Adrenal gland (tissue), 12 donors: ENCODE measurements around the gene ADCK1. TPM values are rescaled to one million over a fixed set of nuclear protein-coding genes. Genes with fewer than 3 reads are reported as not detected.

ENCODE experiments used
- DNase-seq, 7 donors: peaks; one replicate each; pipeline ENCODE4 v3.0.0-alpha.2; 2019 to 2020
- H3K27ac ChIP-seq, 5 donors: fragments of 200-600 bp; sonication (generic) in 4 of 5; 1 replicate in 3 of 5; 2 replicates in 2 of 5; pipeline versions ENCODE4 v1.5.1 to v1.8.0; 2016 to 2020; ENCODE audit warnings: mild to moderate bottlenecking in 1 of 5
- H3K27me3 ChIP-seq: fragments of 200-600 bp; 2 replicates; pipeline ENCODE4 v1.8.0; 2021
- H3K36me3 ChIP-seq, 2 donors: fragments of 200-600 bp; replicated peaks in 1 of 2; 1 replicate in 1 of 2; 2 replicates in 1 of 2; pipeline versions ENCODE4 v1.5.1 to v1.8.0; 2018 to 2022
- H3K4me1 ChIP-seq, 2 donors: fragments of 200-600 bp; replicated peaks in 1 of 2; 1 replicate in 1 of 2; 2 replicates in 1 of 2; pipeline versions ENCODE4 v1.5.1 to v1.8.0; 2018 to 2021
- H3K4me3 ChIP-seq, 4 donors: fragments of 200-600 bp; sonication (generic) in 3 of 4; one replicate each; pipeline ENCODE4 v1.5.1; 2016 to 2018
- H3K9me3 ChIP-seq, 3 donors: fragments of 200-600 bp; sonication (generic) in 1 of 3; replicated peaks in 1 of 3; 1 replicate in 2 of 3; 2 replicates in 1 of 3; pipeline versions ENCODE4 v1.5.1 to v1.8.0; 2016 to 2021
- CTCF ChIP-seq, 6 experiments: fragments of 450-650 bp in 4 of 6; fragments of 200-600 bp in 2 of 6; sonication (generic) in 1 of 6; IDR thresholded peaks; 1 replicate in 5 of 6; 2 replicates in 1 of 6; pipeline versions ENCODE4 v1.5.1 to v1.8.0; 2016 to 2021; ENCODE audit warnings: antibody characterized with exemption in 6 of 6, mild to moderate bottlenecking in 2 of 6, moderate library complexity in 1 of 6
- POLR2A ChIP-seq, 2 donors: fragments of 450-650 bp; IDR thresholded peaks; one replicate each; pipeline ENCODE4 v1.6.1; 2017; ENCODE audit warnings: antibody characterized with exemption in 2 of 2, mild to moderate bottlenecking in 2 of 2, moderate library complexity in 1 of 2
- WGBS, 4 donors: extraction: QIAGEN DNeasy Blood & Tissue Kit in 2 of 4; methylation state at CpG; one replicate each; pipeline versions ENCODE4 v1.1.5 to v1.1.7; 2013 to 2017; 5-methylcytosine and 5-hydroxymethylcytosine counted together
- intact Hi-C, 2 donors: fragments of 100-400 bp; cut with DNase I; formaldehyde crosslinking; loops; one replicate each; pipeline versions ENCODE4 v1.14.1 to v1.15.0; 2022 to 2023
- polyA plus RNA-seq, 3 donors: library from polyadenylated mRNA; stranded (reverse); fragments of 200-250 nt in 2 of 3; fragments of 350-450 nt in 1 of 3; fragmentation: Illumina TruSeq in 1 of 3; extraction: RNeasy Lipid Tissue Mini Kit (QIAGEN cat#74804) in 1 of 3; gene quantifications; one replicate each; pipeline ENCODE4 v1.2.3, GENCODE V29; 2013 to 2014
- total RNA-seq, 9 donors: library from RNA; depleted of rRNA in 4 of 9; stranded (reverse); fragments of >200 nt in 4 of 9; fragments of 120-200 nt in 1 of 9; fragmentation: NEBNext Ultra II Directional in 1 of 9; extraction: Animal tissue kit (Norgen Biotek cat#: 25700) in 1 of 9; gene quantifications; one replicate each; pipeline versions ENCODE4 v1.1.0 to v1.2.4, GENCODE V29; 2013 to 2023
- donor health status: healthy with polysubstance abuse.
- donor health status: Bipolar disorder and iron deficiency.
- donor health status: DM: yes; HTN: yes; CAD: no.
- donor health status: DM: no; HTN: no; CAD: no.
- donor health status: DM: no; HTN: no; CAD: no.
- donor health status: DM: yes; HTN: yes; CAD: no.

ADCK1 gene
- total and polyA plus RNA-seq, 12 donors, result 5.2 to 18.1 (median 9.9) TPM

DNA sequence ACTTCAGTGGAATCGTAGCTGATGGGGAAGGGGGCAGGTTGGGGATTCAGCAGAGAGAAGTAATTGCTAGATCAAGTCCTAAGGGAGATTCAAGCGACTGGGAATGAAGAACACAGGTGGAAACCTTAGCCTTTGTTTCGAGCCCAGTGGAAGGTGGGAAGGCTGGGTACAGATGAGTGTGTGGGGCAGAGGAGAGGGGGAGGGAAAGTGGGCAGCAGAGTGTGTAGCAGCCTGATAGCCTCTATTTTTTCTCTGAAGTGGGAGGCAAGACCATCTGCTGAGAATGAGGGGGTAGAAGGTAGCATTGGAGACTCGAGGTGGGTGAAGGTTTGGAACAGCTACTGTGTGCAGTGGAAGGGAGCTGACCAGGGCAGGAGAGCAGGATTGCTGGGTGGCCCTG lies 91.0 kb downstream of the ADCK1 start:
- 86 to 97% (median 92%) methylated on average over 4 of the region's 4 CpGs for WGBS, 4 donors
- no peaks in the 10 kb centered on the region for H3K36me3 ChIP-seq

DNA sequence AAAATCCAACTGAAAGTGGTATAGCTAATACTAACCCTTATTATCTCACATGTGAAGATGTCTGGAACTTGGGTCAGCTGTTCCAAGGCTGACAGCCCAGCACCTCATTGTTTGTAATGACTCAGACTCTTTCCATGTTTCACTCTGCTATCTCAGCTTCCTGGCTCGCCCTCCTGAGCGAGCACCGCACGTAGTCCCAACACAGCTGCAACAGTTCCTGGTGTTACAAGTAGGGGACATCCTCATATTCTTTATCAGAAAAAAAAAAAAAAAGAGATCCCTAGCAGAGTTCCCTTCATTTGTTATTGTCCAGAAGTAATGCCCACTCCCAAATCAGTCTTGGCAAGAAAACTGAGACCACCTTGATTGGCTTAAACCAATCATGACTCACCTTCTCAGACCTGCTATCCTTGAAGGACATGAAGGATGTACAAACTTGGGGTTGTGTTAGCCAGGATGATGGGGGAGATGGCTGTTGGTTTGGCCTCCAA lies 92.5 kb downstream of the ADCK1 start:
- 77 to 97% (median 95%) methylated on average over 4 of the region's 4 CpGs for WGBS, 4 donors
- DNase-seq, result no peak
- Histone ChIP-seq H3K36me3 (no peaks in the 10 kb centered on the region), H3K27me3 (no peaks in the 10 kb centered on the region), H3K4me3 (no peak overlapping the region), H3K27ac (no peak overlapping the region), H3K4me1 (no peaks in the 10 kb centered on the region), H3K9me3 (no peaks in the 10 kb centered on the region)
- intact Hi-C loops, result no loop called here
- TF ChIP-seq POLR2A (IDR thresholded peaks at IDR 0.05) (no peak), CTCF (IDR thresholded peaks at IDR 0.05) (no peak)

More for the DNA sequence above, 91.0 kb downstream of the ADCK1 start:
- TF ChIP-seq POLR2A (IDR thresholded peaks at IDR 0.05), result no peak
- Histone ChIP-seq H3K4me1 (no peaks in the 10 kb centered on the region), H3K27ac (no peak overlapping the region), H3K27me3 (no peaks in the 10 kb centered on the region), H3K9me3 (no peaks in the 10 kb centered on the region), H3K4me3 (no peak overlapping the region)
- intact Hi-C loops, result no loop called here
- no peak for DNase-seq

- no peaks in the 10 kb centered on the region for H3K9me3 ChIP-seq
- no peaks in the 10 kb centered on the region for H3K27me3 ChIP-seq
- no peak overlapping the region for H3K4me3 ChIP-seq
- H3K36me3 ChIP-seq, result no peaks in the 10 kb centered on the region
- H3K4me1 ChIP-seq, result no peaks in the 10 kb centered on the region
- no peak for DNase-seq
- intact Hi-C loops, result no loop called here
- TF ChIP-seq CTCF (IDR thresholded peaks at IDR 0.05), result no peak
- no peak for TF ChIP-seq POLR2A (IDR thresholded peaks at IDR 0.05)
- no peak overlapping the region for H3K27ac ChIP-seq
- WGBS, 4 donors, result 91 to 96% (median 94%) methylated on average over 4 to 5 of the region's 5 CpGs
Measured at GRCh38 chr14:77892890-77893484, 93.1 kb downstream of the ADCK1 start.

DNA sequence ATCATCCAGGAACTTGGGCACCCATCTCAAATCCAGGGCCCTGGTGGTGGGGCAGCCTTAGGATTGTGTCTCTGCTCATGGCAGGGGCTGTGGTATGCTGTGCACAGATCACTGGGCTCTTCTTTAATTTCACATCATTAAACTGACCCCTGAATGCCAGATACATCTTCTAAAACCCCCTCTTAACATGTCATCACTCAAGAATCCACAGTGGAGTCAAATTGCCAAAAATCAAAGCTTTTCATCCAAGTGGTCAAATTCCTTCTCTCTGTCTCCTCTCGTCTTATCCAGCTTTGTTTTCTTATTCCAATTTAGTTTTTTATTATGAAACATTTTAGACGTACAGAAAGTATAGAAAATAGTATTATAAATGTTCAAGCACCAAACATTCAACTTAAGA lies 97.5 kb downstream of the ADCK1 start:
- DNase-seq, result no peak
- intact Hi-C loops, result no loop called here
- H3K36me3 ChIP-seq, result no peaks in the 10 kb centered on the region

More for the DNA sequence above, 97.5 kb downstream of the ADCK1 start:
- TF ChIP-seq CTCF (IDR thresholded peaks at IDR 0.05), result no peak
- TF ChIP-seq POLR2A (IDR thresholded peaks at IDR 0.05), result no peak
- H3K9me3 ChIP-seq, result no peaks in the 10 kb centered on the region
- WGBS, 4 donors, result 81 to 88% (median 85%) methylated on average over 2 of the region's 2 CpGs
- no peak overlapping the region for H3K27ac ChIP-seq
- no peaks in the 10 kb centered on the region for H3K27me3 ChIP-seq
- H3K4me3 ChIP-seq, result no peak overlapping the region
- no peaks in the 10 kb centered on the region for H3K4me1 ChIP-seq
